Activated naive CD8-positive, alpha-beta T cell treated with anti-CD3 and anti-CD28 coated beads, Interleukin-2, amount 50 U/mL, for 24 hours (primary cell): Measurements from ENCODE around the gene UBAC2.
"Not testable (repeated sequence)": the region's sequence is repeated elsewhere in the genome, so short reads cannot be mapped to it uniquely, and the experiment has no call there.

ENCODE experiments used
- ATAC-seq: fragments of 150-1000 bp; cut with Tn5 transposase; one replicate; pipeline ENCODE4 v1.10.0; 2021
- DNase-seq: peaks from one replicate; pipeline ENCODE4 v3.0.0; 2021
- H3K27ac Mint-ChIP-seq: one replicate; pipeline ENCODE4 v1.8.0; 2021; ENCODE audit warnings: mild to moderate bottlenecking, mixed read lengths
- H3K27me3 Mint-ChIP-seq: one replicate; pipeline ENCODE4 v1.8.0; 2021; ENCODE audit warnings: mixed read lengths
- H3K36me3 Mint-ChIP-seq: one replicate; pipeline ENCODE4 v1.8.0; 2021; ENCODE audit warnings: low read depth, mixed read lengths
- H3K4me1 Mint-ChIP-seq: one replicate; pipeline ENCODE4 v1.8.0; 2021; ENCODE audit warnings: mixed read lengths
- H3K4me3 Mint-ChIP-seq: one replicate; pipeline ENCODE4 v1.8.0; 2021; ENCODE audit warnings: mild to moderate bottlenecking, moderate library complexity, mixed read lengths
- H3K9me3 Mint-ChIP-seq: one replicate; pipeline ENCODE4 v1.8.0; 2021; ENCODE audit warnings: mixed read lengths

UBAC2 gene

GRCh38 chr13:99386495-99386894, 185.8 kb downstream of the UBAC2 start:
- ATAC-seq (no peak), DNase-seq (peak; percentile 5)
- no peaks in the 10 kb centered on the region for H3K27me3 Mint-ChIP-seq
- peaks cover 75% of the 10 kb centered on the region for H3K4me1 Mint-ChIP-seq
- H3K36me3 Mint-ChIP-seq: peaks cover 32% of the 10 kb centered on the region
- peak overlapping the region; percentile 39 for H3K27ac Mint-ChIP-seq
- no peaks in the 10 kb centered on the region for H3K9me3 Mint-ChIP-seq
- H3K4me3 Mint-ChIP-seq: no peak overlapping the region

GRCh38 chr13:99386911-99387788, 186.5 kb downstream of the UBAC2 start:
- Mint-ChIP-seq H3K27me3 (no peaks in the 10 kb centered on the region), H3K27ac (peak overlapping the region; percentile 85), H3K4me3 (no peak overlapping the region), H3K4me1 (peaks cover 71% of the 10 kb centered on the region), H3K36me3 (peaks cover 31% of the 10 kb centered on the region), H3K9me3 (no peaks in the 10 kb centered on the region)
- ATAC-seq: peak; percentile 27
- peak; percentile 96 for DNase-seq

- peak overlapping the region; percentile 85 for H3K27ac Mint-ChIP-seq
- no peak overlapping the region for H3K4me3 Mint-ChIP-seq
- no peak for ATAC-seq
Observed at GRCh38 chr13:99388334-99388923, 187.8 kb downstream of the UBAC2 start.

GRCh38 chr13:99389094-99389493, 188.4 kb downstream of the UBAC2 start:
- H3K27me3 Mint-ChIP-seq, H3K9me3 Mint-ChIP-seq, H3K4me3 Mint-ChIP-seq, ATAC-seq, DNase-seq: not testable (repeated sequence)
- H3K27ac Mint-ChIP-seq: peak overlapping the region; percentile 69
- H3K4me1 Mint-ChIP-seq: peaks cover 58% of the 10 kb centered on the region
- peaks cover 26% of the 10 kb centered on the region for H3K36me3 Mint-ChIP-seq

More at GRCh38 chr13:99388334-99388923, 187.8 kb downstream of the UBAC2 start:
- Mint-ChIP-seq H3K4me1 (peaks cover 59% of the 10 kb centered on the region), H3K36me3 (peaks cover 26% of the 10 kb centered on the region), H3K9me3 (no peaks in the 10 kb centered on the region), H3K27me3 (no peaks in the 10 kb centered on the region)
- peak; percentile 7 for DNase-seq

GRCh38 chr13:99389520-99390304, 189.1 kb downstream of the UBAC2 start:
- no peak overlapping the region for H3K4me3 Mint-ChIP-seq
- no peaks in the 10 kb centered on the region for H3K9me3 Mint-ChIP-seq
- DNase-seq (no peak), ATAC-seq (no peak)
- peaks cover 26% of the 10 kb centered on the region for H3K36me3 Mint-ChIP-seq
- peak overlapping the region; percentile 69 for H3K27ac Mint-ChIP-seq
- peaks cover 57% of the 10 kb centered on the region for H3K4me1 Mint-ChIP-seq
- H3K27me3 Mint-ChIP-seq: no peaks in the 10 kb centered on the region

GRCh38 chr13:99390601-99391000, 189.9 kb downstream of the UBAC2 start:
- no peak for DNase-seq
- H3K27me3 Mint-ChIP-seq: no peaks in the 10 kb centered on the region
- H3K4me3 Mint-ChIP-seq: no peak overlapping the region
- peaks cover 57% of the 10 kb centered on the region for H3K4me1 Mint-ChIP-seq
- no peak for ATAC-seq
- peaks cover 20% of the 10 kb centered on the region for H3K36me3 Mint-ChIP-seq
- no peaks in the 10 kb centered on the region for H3K9me3 Mint-ChIP-seq
- H3K27ac Mint-ChIP-seq: no peak overlapping the region

- DNase-seq: no peak
- Mint-ChIP-seq H3K27ac (no peak overlapping the region), H3K9me3 (no peaks in the 10 kb centered on the region), H3K36me3 (peaks cover 12% of the 10 kb centered on the region), H3K4me3 (no peak overlapping the region), H3K27me3 (no peaks in the 10 kb centered on the region), H3K4me1 (peaks cover 57% of the 10 kb centered on the region)
- no peak for ATAC-seq
Observed at GRCh38 chr13:99391781-99392469, 191.3 kb downstream of the UBAC2 start.

GRCh38 chr13:99392470-99393135, 191.9 kb downstream of the UBAC2 start:
- Mint-ChIP-seq H3K36me3 (peaks cover 7% of the 10 kb centered on the region), H3K4me1 (peaks cover 57% of the 10 kb centered on the region), H3K27ac (no peak overlapping the region), H3K27me3 (no peaks in the 10 kb centered on the region), H3K4me3 (no peak overlapping the region), H3K9me3 (no peaks in the 10 kb centered on the region)
- DNase-seq (no peak), ATAC-seq (no peak)

GRCh38 chr13:99393391-99393790, 192.7 kb downstream of the UBAC2 start:
- ATAC-seq, H3K27ac Mint-ChIP-seq, H3K9me3 Mint-ChIP-seq, DNase-seq, H3K36me3 Mint-ChIP-seq, H3K4me3 Mint-ChIP-seq, H3K27me3 Mint-ChIP-seq: not testable (repeated sequence)
- peaks cover 49% of the 10 kb centered on the region for H3K4me1 Mint-ChIP-seq

GRCh38 chr13:99393791-99394735, 193.4 kb downstream of the UBAC2 start:
- Mint-ChIP-seq H3K4me1 (peaks cover 50% of the 10 kb centered on the region), H3K36me3 (no peaks in the 10 kb centered on the region), H3K27me3 (no peaks in the 10 kb centered on the region), H3K4me3 (no peak overlapping the region), H3K27ac (no peak overlapping the region), H3K9me3 (no peaks in the 10 kb centered on the region)
- DNase-seq (no peak), ATAC-seq (no peak)

GRCh38 chr13:99395436-99395835, 194.8 kb downstream of the UBAC2 start:
- ATAC-seq (no peak), DNase-seq (no peak)
- Mint-ChIP-seq H3K27ac (peak overlapping the region; percentile 2), H3K9me3 (no peaks in the 10 kb centered on the region), H3K4me1 (peaks cover 58% of the 10 kb centered on the region), H3K36me3 (peaks cover 1% of the 10 kb centered on the region), H3K27me3 (no peaks in the 10 kb centered on the region), H3K4me3 (no peak overlapping the region)

GRCh38 chr13:99396446-99396845, 195.8 kb downstream of the UBAC2 start:
- peaks cover 60% of the 10 kb centered on the region for H3K4me1 Mint-ChIP-seq
- H3K27ac Mint-ChIP-seq: peak overlapping the region; percentile 59

GRCh38 chr13:99398071-99398470, 197.4 kb downstream of the UBAC2 start:
- DNase-seq (no peak), ATAC-seq (no peak)
- no peak overlapping the region for H3K27ac Mint-ChIP-seq
- H3K4me3 Mint-ChIP-seq: no peak overlapping the region
- H3K9me3 Mint-ChIP-seq: peaks cover 8% of the 10 kb centered on the region
- peaks cover 11% of the 10 kb centered on the region for H3K36me3 Mint-ChIP-seq
- no peaks in the 10 kb centered on the region for H3K27me3 Mint-ChIP-seq
- peaks cover 70% of the 10 kb centered on the region for H3K4me1 Mint-ChIP-seq

More at GRCh38 chr13:99396446-99396845, 195.8 kb downstream of the UBAC2 start:
- H3K27me3 Mint-ChIP-seq: no peaks in the 10 kb centered on the region
- DNase-seq (no peak), ATAC-seq (no peak)
- H3K9me3 Mint-ChIP-seq: no peaks in the 10 kb centered on the region
- H3K4me3 Mint-ChIP-seq: no peak overlapping the region
- H3K36me3 Mint-ChIP-seq: peaks cover 1% of the 10 kb centered on the region
